Stimulated activated CD8-positive, alpha-beta memory T cell treated with anti-CD3 and anti-CD28 coated beads, Interleukin-4, amount 100 ng/mL, for 48 hours (primary cell): ENCODE data around the gene ZFTA.
"Not testable (repeated sequence)": the region's sequence is repeated elsewhere in the genome, so short reads cannot be mapped to it uniquely, and the experiment has no call there.

ENCODE experiments used
- DNase-seq: peaks from one replicate; pipeline ENCODE4 v3.0.0-alpha.2; 2020

ZFTA gene

GRCh38 chr11:63768237-63769041, at the start of gene ZFTA:
TSS of gene ZFTA (minus strand) at chr11:63768775. CDS start at chr11:63768622, 153 bp downstream.
- DNase-seq, result peak; percentile 77

GRCh38 chr11:63817758-63818498, 49.4 kb upstream of the ZFTA start:
- DNase-seq, result no peak

GRCh38 chr11:63816732-63817131, 48.2 kb upstream of the ZFTA start:
- no peak for DNase-seq

- DNase-seq, result no peak
Measured at GRCh38 chr11:63816166-63816565, 47.6 kb upstream of the ZFTA start.

GRCh38 chr11:63814383-63814736, 45.8 kb upstream of the ZFTA start:
- no peak for DNase-seq

GRCh38 chr11:63813563-63814382, 45.2 kb upstream of the ZFTA start:
- DNase-seq, result peak; percentile 63

GRCh38 chr11:63813035-63813562, 44.5 kb upstream of the ZFTA start, which contains the start of gene SPINDOC:
TSS of gene SPINDOC (plus strand) at chr11:63813456. CDS start at chr11:63813687, 231 bp downstream.
- peak; percentile 82 for DNase-seq

- DNase-seq, result no peak
Measured at GRCh38 chr11:63811522-63811921, 42.9 kb upstream of the ZFTA start.

- DNase-seq, result not testable (repeated sequence)
Measured at GRCh38 chr11:63810383-63810782, 41.8 kb upstream of the ZFTA start.

GRCh38 chr11:63805844-63806415, 37.4 kb upstream of the ZFTA start:
- DNase-seq, result no peak

- no peak for DNase-seq
Measured at GRCh38 chr11:63804259-63804658, 35.7 kb upstream of the ZFTA start.

GRCh38 chr11:63802637-63803414, 34.3 kb upstream of the ZFTA start:
- DNase-seq, result no peak

- no peak for DNase-seq
Measured at GRCh38 chr11:63800921-63801320, 32.3 kb upstream of the ZFTA start.

GRCh38 chr11:63795066-63795465, 26.5 kb upstream of the ZFTA start:
- DNase-seq, result no peak

- no peak for DNase-seq
Measured at GRCh38 chr11:63793161-63793560, 24.6 kb upstream of the ZFTA start.

- DNase-seq, result no peak
Measured at GRCh38 chr11:63791495-63792167, 23.1 kb upstream of the ZFTA start.

- no peak for DNase-seq
Measured at GRCh38 chr11:63785823-63786222, 17.2 kb upstream of the ZFTA start.

GRCh38 chr11:63783925-63784592, 15.5 kb upstream of the ZFTA start:
- no peak for DNase-seq

GRCh38 chr11:63782749-63783148, 14.2 kb upstream of the ZFTA start:
- no peak for DNase-seq

- DNase-seq, result no peak
Measured at GRCh38 chr11:63779039-63779438, 10.5 kb upstream of the ZFTA start.

GRCh38 chr11:63775191-63775590, 6.6 kb upstream of the ZFTA start:
- DNase-seq, result no peak
